ENCODE results near the gene CLEC4G.

GRCh38 chr19:7737215-7737614 lies 5.3 kb upstream of the CLEC4G start:
- TF ChIP-seq, protein P1, sequence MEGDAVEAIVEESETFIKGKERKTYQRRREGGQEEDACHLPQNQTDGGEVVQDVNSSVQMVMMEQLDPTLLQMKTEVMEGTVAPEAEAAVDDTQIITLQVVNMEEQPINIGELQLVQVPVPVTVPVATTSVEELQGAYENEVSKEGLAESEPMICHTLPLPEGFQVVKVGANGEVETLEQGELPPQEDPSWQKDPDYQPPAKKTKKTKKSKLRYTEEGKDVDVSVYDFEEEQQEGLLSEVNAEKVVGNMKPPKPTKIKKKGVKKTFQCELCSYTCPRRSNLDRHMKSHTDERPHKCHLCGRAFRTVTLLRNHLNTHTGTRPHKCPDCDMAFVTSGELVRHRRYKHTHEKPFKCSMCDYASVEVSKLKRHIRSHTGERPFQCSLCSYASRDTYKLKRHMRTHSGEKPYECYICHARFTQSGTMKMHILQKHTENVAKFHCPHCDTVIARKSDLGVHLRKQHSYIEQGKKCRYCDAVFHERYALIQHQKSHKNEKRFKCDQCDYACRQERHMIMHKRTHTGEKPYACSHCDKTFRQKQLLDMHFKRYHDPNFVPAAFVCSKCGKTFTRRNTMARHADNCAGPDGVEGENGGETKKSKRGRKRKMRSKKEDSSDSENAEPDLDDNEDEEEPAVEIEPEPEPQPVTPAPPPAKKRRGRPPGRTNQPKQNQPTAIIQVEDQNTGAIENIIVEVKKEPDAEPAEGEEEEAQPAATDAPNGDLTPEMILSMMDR (IDR thresholded peaks at IDR 0.05) = no peak
- no peak for TF ChIP-seq POLR2A (IDR thresholded peaks at IDR 0.05)
